HG02588 (cell line): ENCODE measurements around the gene FAM162A.
"Not testable (repeated sequence)": the region's sequence is repeated elsewhere in the genome, so short reads cannot be mapped to it uniquely, and the experiment has no call there.

Experiments
- ATAC-seq: cut with Tn5 transposase; IDR thresholded peaks from one replicate; pipeline ENCODE4 v1.9.1; 2021; ENCODE audit warnings: mild to moderate bottlenecking, moderate library complexity; ENCODE audit not compliant: unreplicated experiment

Gene FAM162A

GRCh38 chr3:122415104-122415744, 31.2 kb downstream of the FAM162A start:
- peak; percentile 45 for ATAC-seq

GRCh38 chr3:122415762-122416654, 32.0 kb downstream of the FAM162A start, which contains the start of gene WDR5B:
Gene WDR5B, minus strand, starts transcription at chr3:122416062. Its CDS starts 534 bp downstream, at chr3:122415528.
- ATAC-seq: peak; percentile 82

GRCh38 chr3:122416966-122417365, 33.0 kb downstream of the FAM162A start:
- ATAC-seq: no peak

- no peak for ATAC-seq
Observed at GRCh38 chr3:122421101-122421500, 37.1 kb downstream of the FAM162A start.

- no peak for ATAC-seq
Observed at GRCh38 chr3:122421836-122422235, 37.9 kb downstream of the FAM162A start.

- ATAC-seq: no peak
Observed at GRCh38 chr3:122427857-122428471, 44.0 kb downstream of the FAM162A start.

- no peak for ATAC-seq
Observed at GRCh38 chr3:122430371-122430770, 46.4 kb downstream of the FAM162A start.

- ATAC-seq: no peak
Observed at GRCh38 chr3:122435950-122436349, 52.0 kb downstream of the FAM162A start.

GRCh38 chr3:122443090-122443489, 59.1 kb downstream of the FAM162A start:
- no peak for ATAC-seq

GRCh38 chr3:122443762-122444490, 59.9 kb downstream of the FAM162A start:
- ATAC-seq: not testable (repeated sequence)

GRCh38 chr3:122444491-122444887, 60.5 kb downstream of the FAM162A start:
- not testable (repeated sequence) for ATAC-seq

GRCh38 chr3:122448218-122448617, 64.2 kb downstream of the FAM162A start:
- not testable (repeated sequence) for ATAC-seq

GRCh38 chr3:122451371-122451770, 67.4 kb downstream of the FAM162A start:
- ATAC-seq: no peak

GRCh38 chr3:122456074-122456473, 72.1 kb downstream of the FAM162A start:
- no peak for ATAC-seq

GRCh38 chr3:122457706-122458105, 73.7 kb downstream of the FAM162A start:
- ATAC-seq: no peak

GRCh38 chr3:122458992-122459391, 75.0 kb downstream of the FAM162A start:
- no peak for ATAC-seq

- no peak for ATAC-seq
Observed at GRCh38 chr3:122461806-122462205, 77.8 kb downstream of the FAM162A start.
